GM18498 (cell line): ENCODE data around the gene LRRC46.
A peak's percentile ranks its signal among the peaks of the same experiment; 100 is the strongest.

Experiments
- ATAC-seq: cut with Tn5 transposase; IDR thresholded peaks from one replicate; pipeline ENCODE4 v1.9.1; 2021; ENCODE audit warnings: mild to moderate bottlenecking, moderate library complexity; ENCODE audit not compliant: unreplicated experiment

The LRRC46 gene

GRCh38 chr17:47831003-47831933 lies at the start of gene LRRC46, which contains the start of gene MRPL10:
Gene LRRC46, plus strand, starts transcription at chr17:47831670. Its CDS starts 320 bp downstream, at chr17:47831990.
Gene MRPL10, minus strand, starts transcription at chr17:47831541. Its CDS starts 30 bp downstream, at chr17:47831511.
- peak; percentile 86 for ATAC-seq

GRCh38 chr17:47785538-47786123 lies 45.8 kb upstream of the LRRC46 start:
- ATAC-seq: no peak

GRCh38 chr17:47789611-47790561 lies 41.6 kb upstream of the LRRC46 start:
- no peak for ATAC-seq

GRCh38 chr17:47791025-47791424 lies 40.4 kb upstream of the LRRC46 start:
- ATAC-seq: no peak

GRCh38 chr17:47792457-47792856 lies 39.0 kb upstream of the LRRC46 start:
- ATAC-seq: no peak

GRCh38 chr17:47792979-47793378 lies 38.5 kb upstream of the LRRC46 start:
- no peak for ATAC-seq

- ATAC-seq: no peak
These were observed 33.7 kb upstream of the LRRC46 start for GRCh38 chr17:47797797-47798196.

- no peak for ATAC-seq
These were observed 30.8 kb upstream of the LRRC46 start for GRCh38 chr17:47800686-47801085.

- no peak for ATAC-seq
These were observed 30.2 kb upstream of the LRRC46 start for GRCh38 chr17:47801176-47801765.

GRCh38 chr17:47801906-47802305 lies 29.6 kb upstream of the LRRC46 start:
- no peak for ATAC-seq

GRCh38 chr17:47802341-47803022 lies 29.0 kb upstream of the LRRC46 start:
- peak; percentile 56 for ATAC-seq

GRCh38 chr17:47803201-47803600 lies 28.3 kb upstream of the LRRC46 start:
- ATAC-seq: no peak

GRCh38 chr17:47803751-47804150 lies 27.7 kb upstream of the LRRC46 start:
- no peak for ATAC-seq

- ATAC-seq: no peak
These were observed 27.0 kb upstream of the LRRC46 start for GRCh38 chr17:47804461-47804860.

GRCh38 chr17:47806026-47806912 lies 25.2 kb upstream of the LRRC46 start:
- no peak for ATAC-seq

GRCh38 chr17:47806913-47807255 lies 24.6 kb upstream of the LRRC46 start:
- ATAC-seq: no peak

GRCh38 chr17:47807421-47807820 lies 24.0 kb upstream of the LRRC46 start:
- no peak for ATAC-seq

- no peak for ATAC-seq
These were observed 23.2 kb upstream of the LRRC46 start for GRCh38 chr17:47808036-47808829.
